GM21737 (cell line): ENCODE results near the gene PIF1.

Experiments
- ATAC-seq: cut with Tn5 transposase; IDR thresholded peaks from one replicate; pipeline ENCODE4 v1.9.1; 2021; ENCODE audit warnings: mild to moderate bottlenecking, moderate library complexity; ENCODE audit not compliant: unreplicated experiment

The PIF1 gene

DNA sequence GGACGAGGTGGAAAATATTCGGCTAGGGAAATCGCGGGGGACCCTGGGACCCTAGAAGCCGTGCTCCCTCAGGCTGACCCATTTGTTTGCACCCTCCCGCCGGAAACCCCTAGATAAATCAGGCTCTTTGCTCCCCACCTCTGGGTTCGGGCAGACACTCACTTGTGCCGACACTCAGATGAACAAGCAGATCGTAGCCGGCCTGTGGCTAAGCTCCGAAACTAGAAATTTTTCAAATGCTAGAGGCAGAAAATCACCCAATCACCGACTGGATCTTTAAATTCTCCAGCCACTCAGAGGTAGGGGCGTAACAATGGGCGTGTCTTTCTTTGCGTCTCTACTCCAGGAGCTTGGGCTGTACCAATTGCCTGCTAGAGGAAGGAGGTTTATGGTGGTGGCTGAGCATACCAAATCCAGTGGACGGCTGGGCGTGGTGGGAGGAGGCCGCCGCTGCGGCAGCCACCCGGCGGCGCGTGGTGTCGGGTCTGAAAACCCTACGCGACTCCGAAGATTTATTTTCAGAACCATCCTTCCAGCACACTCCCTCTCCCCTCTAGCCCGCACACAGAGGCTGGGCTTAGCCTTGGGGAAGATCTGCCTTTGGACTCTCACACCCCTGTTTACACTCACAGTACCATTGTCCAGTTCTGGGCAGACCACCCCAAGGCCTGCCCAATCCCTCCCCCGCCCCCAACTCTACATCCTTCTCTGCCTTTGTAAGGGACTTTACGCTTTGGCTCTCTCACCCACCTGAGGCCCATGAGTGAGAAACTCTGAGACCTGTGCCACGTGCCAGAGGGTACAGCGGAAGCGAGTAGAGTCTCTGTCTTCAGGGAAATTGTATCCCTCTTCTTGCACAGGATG lies at the start of gene PIF1:
PIF1 (minus strand) TSS at position 217 of the 864 bp plus-strand sequence. CDS start 1,312 bp downstream, outside the sequence.
- peak; percentile 85 for ATAC-seq

GRCh38 chr15:64870353-64870752 lies 44.9 kb upstream of the PIF1 start:
- no peak for ATAC-seq

DNA sequence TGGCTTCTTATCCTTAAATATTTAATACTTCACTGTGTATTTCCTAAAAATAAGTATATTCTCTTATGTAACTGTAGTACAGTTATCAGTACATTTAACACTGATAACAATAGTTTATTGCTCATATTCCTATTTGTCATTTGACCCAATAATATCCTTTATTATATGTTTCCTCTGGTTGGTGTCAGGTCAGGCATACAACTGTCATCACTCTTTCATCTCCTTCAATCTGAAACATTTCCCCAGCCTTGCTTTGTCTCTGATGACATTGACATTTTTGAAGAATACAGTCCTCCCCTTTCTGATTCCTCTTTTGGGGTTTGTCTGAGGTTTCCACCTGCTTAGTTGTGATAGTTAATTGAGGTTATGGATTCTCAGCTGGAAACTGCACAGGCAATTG lies 44.1 kb upstream of the PIF1 start:
- ATAC-seq, result no peak

DNA sequence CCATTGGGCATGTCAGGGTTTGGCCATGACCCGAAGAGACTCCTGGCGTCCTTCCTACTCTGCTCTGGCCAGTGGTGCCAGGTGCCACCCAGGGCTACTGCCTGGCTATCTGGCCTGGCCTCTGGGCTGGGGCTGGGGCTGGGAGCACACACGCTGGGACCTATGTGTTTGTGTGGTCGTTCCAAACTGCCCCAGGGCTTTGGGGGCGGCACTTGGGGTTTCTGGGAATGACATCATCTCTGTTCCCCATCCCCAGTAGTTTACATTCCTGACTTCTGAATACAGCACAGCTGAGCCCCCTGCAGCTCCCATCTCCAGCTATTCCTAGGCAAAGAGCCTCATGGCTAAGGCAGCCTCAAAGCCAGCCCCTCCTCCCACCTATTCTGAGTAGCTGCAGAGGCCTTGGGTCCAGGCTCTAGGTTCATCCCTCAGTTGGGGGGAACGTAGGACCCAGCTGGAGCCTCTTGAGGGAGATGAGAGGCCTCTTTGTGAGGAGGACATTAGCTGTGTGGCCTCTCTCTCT lies 40.6 kb upstream of the PIF1 start:
- ATAC-seq, result no peak

- ATAC-seq, result no peak
Measured at GRCh38 chr15:64865126-64865997, 39.9 kb upstream of the PIF1 start.

- no peak for ATAC-seq
Measured at GRCh38 chr15:64864068-64864467, 38.6 kb upstream of the PIF1 start.

GRCh38 chr15:64862408-64862807 lies 37.0 kb upstream of the PIF1 start:
- no peak for ATAC-seq

DNA sequence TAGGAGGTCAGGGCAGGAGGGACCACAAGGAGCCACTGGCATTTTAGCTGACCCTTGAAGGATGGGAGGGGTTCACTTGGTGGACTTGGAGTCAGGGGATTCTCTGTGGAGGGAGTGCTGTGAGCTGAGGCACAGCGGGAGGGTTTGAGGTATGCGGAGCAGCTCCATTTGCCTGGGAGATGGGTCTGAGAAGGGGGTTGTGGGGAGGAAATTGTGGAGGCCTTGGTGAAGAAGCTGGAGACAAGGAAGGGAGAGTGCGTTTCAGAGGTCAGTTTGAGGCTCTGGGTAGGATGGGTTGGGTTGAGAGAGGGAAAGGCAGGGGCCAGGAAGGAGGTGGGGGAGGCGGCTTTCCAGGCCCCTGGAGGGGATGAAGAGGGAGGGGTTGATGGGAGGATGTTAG lies 36.5 kb upstream of the PIF1 start:
- no peak for ATAC-seq

- no peak for ATAC-seq
Measured at GRCh38 chr15:64861331-64861730, 35.9 kb upstream of the PIF1 start.

GRCh38 chr15:64859226-64859625 lies 33.8 kb upstream of the PIF1 start:
- ATAC-seq, result no peak

GRCh38 chr15:64858021-64858575 lies 32.7 kb upstream of the PIF1 start:
- no peak for ATAC-seq

- no peak for ATAC-seq
Measured at GRCh38 chr15:64857421-64857820, 32.0 kb upstream of the PIF1 start.

DNA sequence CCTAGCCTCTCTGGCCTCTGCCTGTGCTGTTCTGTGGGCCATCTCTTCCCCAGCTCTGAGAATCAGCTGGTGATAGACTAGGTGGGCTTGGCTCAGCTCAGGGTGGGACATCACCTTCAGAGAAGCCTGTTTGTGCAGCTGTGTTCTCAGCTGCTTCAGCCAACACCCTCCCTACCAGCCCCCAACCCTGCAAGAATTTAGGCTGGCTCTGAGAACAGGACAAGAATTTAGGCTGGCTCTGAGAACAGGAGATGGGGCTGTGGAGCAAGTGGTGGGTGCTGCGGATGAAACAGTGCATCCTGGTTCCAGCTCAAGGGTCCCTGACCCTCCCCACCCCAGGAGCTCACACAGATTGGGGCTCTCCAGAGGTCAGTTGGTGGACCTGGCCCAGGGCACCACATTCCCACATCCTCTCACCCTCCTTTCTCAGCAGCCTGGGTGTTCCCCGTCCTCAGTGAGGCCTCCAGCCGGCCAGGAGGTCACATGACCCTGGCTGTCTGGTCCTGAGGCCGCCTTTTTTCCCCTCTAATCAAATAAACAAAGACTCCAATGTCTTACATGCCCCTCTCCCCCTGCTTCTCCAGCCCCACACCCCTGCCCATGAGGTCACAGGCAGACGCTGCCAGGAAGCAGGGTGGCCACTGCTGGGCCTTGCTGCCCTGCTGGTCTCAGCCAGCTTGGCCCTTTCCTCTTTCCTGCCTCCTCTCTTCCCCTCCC lies 31.1 kb upstream of the PIF1 start:
- ATAC-seq, result no peak

DNA sequence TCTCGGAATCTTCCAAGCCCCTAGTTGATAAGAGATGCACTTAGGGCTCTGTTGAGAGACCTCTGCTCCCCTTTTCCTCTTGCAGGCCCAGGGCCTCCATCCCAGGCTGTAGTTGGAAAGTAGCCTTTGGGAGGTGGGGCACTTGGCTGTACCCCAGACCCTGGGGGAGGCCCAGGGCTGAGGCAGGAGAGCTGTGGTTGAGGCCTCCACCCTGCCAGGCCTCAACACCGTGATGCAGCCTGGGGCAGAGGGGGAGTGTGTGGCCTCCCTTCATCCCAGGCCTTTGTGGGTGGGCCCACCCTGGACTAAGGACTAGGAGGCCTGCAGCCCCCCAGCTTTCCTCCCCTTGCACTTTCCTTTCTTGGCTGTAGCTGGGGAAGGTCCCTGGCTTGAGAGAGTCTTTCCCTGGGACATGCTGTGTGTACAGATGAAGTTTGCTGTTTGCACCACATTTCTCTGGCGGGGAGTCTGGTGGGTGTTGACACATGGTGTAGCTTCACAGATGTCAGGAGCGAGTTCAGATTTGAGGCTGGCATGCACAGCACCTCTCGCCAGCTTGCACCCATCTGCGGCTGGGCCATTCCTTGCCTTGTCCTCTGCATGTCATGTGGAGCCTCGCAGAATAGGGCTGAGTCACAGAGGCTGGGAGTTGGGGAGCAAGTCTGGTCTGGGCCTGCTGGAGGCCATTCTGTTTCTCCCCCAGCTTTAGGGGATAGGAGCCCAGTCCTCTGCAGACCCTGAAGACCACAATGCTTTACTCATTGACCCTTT lies 29.9 kb upstream of the PIF1 start:
- no peak for ATAC-seq

DNA sequence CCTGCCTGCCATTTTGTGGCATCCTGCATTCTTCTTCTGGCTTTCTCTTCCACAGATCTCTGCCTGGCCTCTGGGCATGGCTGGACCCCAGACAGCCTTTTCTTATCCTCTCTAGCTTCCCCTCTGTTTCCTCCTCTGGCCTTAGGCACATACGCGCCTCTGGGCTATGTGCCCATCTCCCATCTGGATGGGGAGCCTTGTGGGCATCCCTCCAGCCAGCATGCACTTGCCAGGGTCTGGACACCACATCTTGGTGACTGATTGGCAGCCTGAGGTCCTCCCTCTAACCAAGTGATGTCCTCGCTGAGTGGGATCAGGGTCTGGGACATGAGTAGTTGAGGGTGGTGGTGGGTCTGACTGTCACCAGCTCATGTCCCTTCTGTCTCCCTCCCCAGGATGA lies 29.1 kb upstream of the PIF1 start:
- ATAC-seq, result no peak

DNA sequence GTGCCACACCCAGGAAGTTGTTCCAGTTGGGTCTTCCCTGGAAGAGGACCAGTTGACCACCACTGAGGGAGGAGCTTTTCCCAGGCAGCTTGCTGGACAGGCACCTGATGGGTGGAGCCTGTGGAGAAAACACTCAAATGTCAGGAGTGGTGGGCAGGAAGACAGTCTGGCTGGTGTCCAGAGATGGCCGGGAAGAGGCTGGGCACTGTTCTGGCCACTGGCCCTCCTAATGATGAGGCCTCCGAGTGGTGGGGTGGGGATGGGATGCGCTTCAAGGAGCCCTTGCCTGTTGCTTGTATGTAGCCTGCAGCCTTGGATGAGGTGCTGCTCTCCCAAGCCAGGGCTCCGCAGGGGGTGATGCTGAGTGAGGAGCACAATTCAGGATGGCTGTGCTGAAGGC lies 28.6 kb upstream of the PIF1 start:
- ATAC-seq, result no peak

GRCh38 chr15:64851503-64851840 lies 26.0 kb upstream of the PIF1 start:
- ATAC-seq, result no peak

GRCh38 chr15:64850778-64851502 lies 25.5 kb upstream of the PIF1 start:
- no peak for ATAC-seq
